NT2/D1 (cell line): Measurements from ENCODE around the gene KRIT1.

ENCODE experiments used
- SUZ12 ChIP-seq: IDR thresholded peaks from 2 replicates; pipeline ENCODE4 v1.6.1; 2011; ENCODE audit not compliant: insufficient read length, insufficient read depth; ENCODE audit errors: extremely low read depth
- YY1 ChIP-seq: IDR thresholded peaks from 2 replicates; pipeline ENCODE4 v1.6.1; 2011; ENCODE audit not compliant: insufficient read length, insufficient read depth

DNA sequence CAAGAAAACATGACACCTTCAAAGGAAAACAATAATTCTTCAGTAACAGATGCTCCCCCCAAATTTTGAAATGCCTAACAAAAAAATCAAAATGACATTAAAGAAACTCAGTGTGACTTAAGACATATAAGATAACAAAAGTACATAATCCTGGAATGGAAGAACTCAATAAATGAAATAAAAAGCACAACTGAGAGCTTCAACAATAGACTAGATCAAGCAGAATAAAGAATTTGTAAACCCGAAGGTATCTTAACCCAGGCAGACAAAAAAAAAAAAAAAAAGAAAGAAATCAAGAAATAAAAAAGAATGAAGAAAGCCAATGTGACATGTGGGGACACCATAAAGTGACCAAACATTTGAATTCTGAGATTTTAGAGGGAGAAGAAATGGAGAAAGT, 39.0 kb downstream of the KRIT1 start:
- TF ChIP-seq YY1 (no peak), SUZ12 (no peak)
